Activated CD8-positive, alpha-beta memory T cell treated with anti-CD3 and anti-CD28 coated beads for 36 hours (primary cell): ENCODE data around the gene RUNX2. TPM values are rescaled to one million over a fixed set of nuclear protein-coding genes. Genes with fewer than 3 reads are reported as not detected.

Source experiments
- CTCF ChIA-PET: fragments of 350-600 bp; sonication (Branson Sonifier 250); formaldehyde crosslinking; loops from one replicate; lab custom pipeline; 2021; ENCODE audit warnings: antibody characterized with exemption; lab: Charles Lee
- POLR2A ChIA-PET: fragments of 350-600 bp; sonication (Branson Sonifier 250); formaldehyde crosslinking; loops from one replicate; lab custom pipeline; 2021; ENCODE audit warnings: antibody characterized with exemption; lab: Charles Lee
- total RNA-seq, 2 experiments: library from RNA; stranded (reverse); gene quantifications; one replicate each; pipeline ENCODE4 v1.2.3, GENCODE V29; 2021

Gene RUNX2
- total RNA-seq, 2 experiments from 2014 or later, result 22.2 to 23.6 TPM

- ChIA-PET POLR2A (no interaction called here), CTCF (no interaction called here)
Measured at GRCh38 chr6:45344900-45345299, 16.8 kb downstream of the RUNX2 start.

- ChIA-PET POLR2A (no interaction called here), CTCF (no interaction called here)
Measured at GRCh38 chr6:45350186-45350710, 22.1 kb downstream of the RUNX2 start.

GRCh38 chr6:45351076-45351475 lies 22.9 kb downstream of the RUNX2 start:
- ChIA-PET CTCF (no interaction called here), POLR2A (no interaction called here)

GRCh38 chr6:45351667-45352066 lies 23.5 kb downstream of the RUNX2 start:
- ChIA-PET POLR2A (no interaction called here), CTCF (no interaction called here)

- POLR2A ChIA-PET, result no interaction called here
- CTCF ChIA-PET, result no interaction called here
Measured at GRCh38 chr6:45353654-45354053, 25.5 kb downstream of the RUNX2 start.

GRCh38 chr6:45364466-45364865 lies 36.3 kb downstream of the RUNX2 start:
- POLR2A ChIA-PET, result no interaction called here
- CTCF ChIA-PET, result no interaction called here

GRCh38 chr6:45365036-45365435 lies 36.9 kb downstream of the RUNX2 start:
- POLR2A ChIA-PET, result no interaction called here
- CTCF ChIA-PET, result no interaction called here

GRCh38 chr6:45366534-45366933 lies 38.4 kb downstream of the RUNX2 start:
- ChIA-PET CTCF (interaction anchor here (1.3 kb wide), 1 partner anchor 711 kb away, joined by 3 read pairs; no protein-coding TSS in a partner anchor), POLR2A (no interaction called here)

GRCh38 chr6:45367999-45368398 lies 39.9 kb downstream of the RUNX2 start:
- ChIA-PET CTCF (no interaction called here), POLR2A (no interaction called here)

- CTCF ChIA-PET, result no interaction called here
- POLR2A ChIA-PET, result no interaction called here
Measured at GRCh38 chr6:45369870-45370269, 41.7 kb downstream of the RUNX2 start.

- ChIA-PET CTCF (no interaction called here), POLR2A (interaction anchor here (0.6 kb wide), 1 partner anchor 210 kb away, joined by 3 read pairs; no protein-coding TSS in a partner anchor)
Measured at GRCh38 chr6:45371924-45372573, 43.9 kb downstream of the RUNX2 start.

- POLR2A ChIA-PET, result no interaction called here
- CTCF ChIA-PET, result no interaction called here
Measured at GRCh38 chr6:45375449-45375848, 47.3 kb downstream of the RUNX2 start.

GRCh38 chr6:45376310-45377042 lies 48.3 kb downstream of the RUNX2 start:
- ChIA-PET CTCF (interaction anchor here (0.6 to 0.7 kb wide), 2 partner anchors 45 to 734 kb away, joined by 3 to 6 read pairs; no protein-coding TSS in a partner anchor), POLR2A (interaction anchor here (0.6 to 1.5 kb wide), 2 partner anchors 335 to 783 kb away, joined by 3 read pairs; no protein-coding TSS in a partner anchor)

- ChIA-PET POLR2A (interaction anchor here (0.6 to 1.5 kb wide), 4 partner anchors 47 to 784 kb away, joined by 3 to 5 read pairs (median 4); no protein-coding TSS in a partner anchor), CTCF (interaction anchor here (0.6 to 0.7 kb wide), 2 partner anchors 45 to 735 kb away, joined by 3 to 6 read pairs; no protein-coding TSS in a partner anchor)
Measured at GRCh38 chr6:45377043-45377553, 49.0 kb downstream of the RUNX2 start.

- CTCF ChIA-PET, result interaction anchor here (0.7 to 1.4 kb wide), 8 partner anchors 9 to 722 kb away, joined by 3 to 5 read pairs (median 4); no protein-coding TSS in a partner anchor
- POLR2A ChIA-PET, result interaction anchor here (0.6 to 2.1 kb wide), 8 partner anchors 21 to 735 kb away, joined by 3 to 36 read pairs (median 4); no protein-coding TSS in a partner anchor
Measured at GRCh38 chr6:45377554-45378333, 49.6 kb downstream of the RUNX2 start, which contains the start of gene SUPT3H. Gene SUPT3H, minus strand, starts transcription at chr6:45377934.

- ChIA-PET POLR2A (interaction anchor here (0.7 to 2.1 kb wide), 6 partner anchors 20 to 735 kb away, joined by 3 to 36 read pairs (median 4); no protein-coding TSS in a partner anchor), CTCF (interaction anchor here (0.7 to 1.4 kb wide), 8 partner anchors 9 to 723 kb away, joined by 3 to 5 read pairs (median 4); no protein-coding TSS in a partner anchor)
Measured at GRCh38 chr6:45378334-45378926, 50.3 kb downstream of the RUNX2 start.

GRCh38 chr6:45382391-45382790 lies 54.3 kb downstream of the RUNX2 start:
- POLR2A ChIA-PET, result no interaction called here
- CTCF ChIA-PET, result no interaction called here

GRCh38 chr6:45386501-45386900 lies 58.4 kb downstream of the RUNX2 start:
- POLR2A ChIA-PET, result no interaction called here
- CTCF ChIA-PET, result no interaction called here
